Right lobe of liver (tissue), 6 donors: ENCODE results near the gene KRTAP29-1. TPM values are rescaled to one million over a fixed set of nuclear protein-coding genes. Genes with fewer than 3 reads are reported as not detected.

Experiments used
- ATAC-seq, 4 donors: fragments of 200-7000 bp; cut with Tn5 transposase; one replicate each; pipeline ENCODE4 v1.9.1; 2020; ENCODE audit warnings: mild to moderate bottlenecking in 4 of 4, moderate library complexity in 4 of 4
- DNase-seq, 3 donors: peaks; one replicate each; pipeline ENCODE4 v3.0.0-alpha.2; 2020
- H3K27ac ChIP-seq, 3 donors: fragments of 200-600 bp; one replicate each; pipeline ENCODE4 v1.8.0; 2022
- H3K27me3 ChIP-seq, 2 donors: fragments of 200-600 bp; one replicate each; pipeline ENCODE4 v1.8.0; 2022
- H3K36me3 ChIP-seq, 4 donors: fragments of 200-600 bp; sonication (generic) in 1 of 4; one replicate each; pipeline versions ENCODE4 v1.5.1 to v1.8.0; 2017 to 2022; ENCODE audit warnings: control low read depth in 1 of 4
- H3K4me1 ChIP-seq, 4 donors: fragments of 200-600 bp; sonication (generic) in 1 of 4; one replicate each; pipeline versions ENCODE4 v1.5.1 to v1.8.0; 2017 to 2022; ENCODE audit warnings: control low read depth in 1 of 4
- H3K4me3 ChIP-seq, 3 donors: fragments of 200-600 bp; one replicate each; pipeline ENCODE4 v1.8.0; 2022
- H3K9me3 ChIP-seq, 4 donors: fragments of 200-600 bp; sonication (generic) in 1 of 4; one replicate each; pipeline versions ENCODE4 v1.5.1 to v1.8.0; 2017 to 2022; ENCODE audit warnings: control low read depth in 1 of 4
- CTCF ChIP-seq, 4 donors: fragments of 200-600 bp in 3 of 4; fragments of 450-650 bp in 1 of 4; IDR thresholded peaks; one replicate each; pipeline versions ENCODE4 v1.5.1 to v1.8.0; 2016 to 2022; ENCODE audit warnings: antibody characterized with exemption in 4 of 4, mild to moderate bottlenecking in 2 of 4
- POLR2A ChIP-seq: fragments of 450-650 bp; IDR thresholded peaks from one replicate; pipeline ENCODE4 v1.6.1; 2017; ENCODE audit warnings: antibody characterized with exemption, mild to moderate bottlenecking
- WGBS: methylation state at CpG from one replicate; pipeline ENCODE4 v1.1.6; 2018; ENCODE audit warnings: low coverage, low lambda C conversion rate; ENCODE audit not compliant: insufficient coverage; ENCODE audit errors: missing lambda C conversion rate; 5-methylcytosine and 5-hydroxymethylcytosine counted together
- intact Hi-C, 2 donors: fragments of 100-400 bp; cut with DNase I; formaldehyde crosslinking; loops; one replicate each; pipeline versions ENCODE4 v1.11.2 to v1.14.1; 2022
- small RNA-seq, 2 experiments: library from RNA; depleted of rRNA; stranded (forward); fragments of <200 nt; gene quantifications; one replicate each; pipeline ENCODE3, GENCODE V24; 2016
- total RNA-seq, 6 experiments: library from RNA; depleted of rRNA in 2 of 6; stranded (reverse); fragments of >200 nt in 2 of 6; fragmentation: NEBNext Ultra II Directional in 3 of 6; extraction: Animal tissue kit (Norgen Biotek cat#: 25700) in 3 of 6; gene quantifications; one replicate each; pipeline versions ENCODE4 v1.1.0 to v1.2.4, GENCODE V29; 2016 to 2023
- donor health status: DM: no; HTN: yes; CAD: no.
- donor health status: DM: no; HTN: no; CAD: no.
- donor health status: DM: no; HTN: no; CAD: no.
- donor health status: DM: no; HTN: yes; CAD: no.
- donor health status: DM: no; HTN: yes; CAD: no.

KRTAP29-1 gene
- total RNA-seq, 6 experiments from 2014 or later: not detected

- H3K4me1 ChIP-seq: no peaks in the 10 kb centered on the region
- TF ChIP-seq CTCF (IDR thresholded peaks at IDR 0.05) (no peak), POLR2A (no peak)
- no peak overlapping the region for H3K4me3 ChIP-seq
- intact Hi-C loops: no loop called here
- ATAC-seq (no peak), DNase-seq (no peak)
- 50% methylated on average over 1 of the region's 1 CpG for WGBS
- no peaks in the 10 kb centered on the region for H3K9me3 ChIP-seq
- H3K27me3 ChIP-seq: peaks cover 0 to 4% of the 10 kb centered on the region in 2 donors
- H3K36me3 ChIP-seq: no peaks in the 10 kb centered on the region
- no peak overlapping the region for H3K27ac ChIP-seq
Observed at GRCh38 chr17:41254861-41255260, 47.8 kb downstream of the KRTAP29-1 start.

Small RNA genes within 50 kb of the gene (small RNA-seq; reads per million reads assigned to genes)
- gene KRTAP9-10P: 0 reads per million in 2 experiments

Other genes with a start within 250 kb of the KRTAP29-1 start
- gene KRTAP2-2, start 247.6 kb downstream of the KRTAP29-1 start, total RNA-seq: not detected
- not detected for gene KRTAP2-3, start 242.7 kb downstream of the KRTAP29-1 start, total RNA-seq
- gene KRTAP2-4, start 237.0 kb downstream of the KRTAP29-1 start, total RNA-seq: not detected
- gene KRTAP4-7, start 218.7 kb downstream of the KRTAP29-1 start, total RNA-seq: not detected
- not detected for gene KRTAP4-8, start 204.7 kb downstream of the KRTAP29-1 start, total RNA-seq
- gene KRTAP4-16, start 200.6 kb downstream of the KRTAP29-1 start, total RNA-seq: not detected
- not detected for gene KRTAP4-9, start 197.5 kb downstream of the KRTAP29-1 start, total RNA-seq
- not detected for gene KRTAP4-11, start 184.5 kb downstream of the KRTAP29-1 start, total RNA-seq
- gene KRTAP4-12, start 178.7 kb downstream of the KRTAP29-1 start, total RNA-seq: not detected
- not detected for gene KRTAP4-6, start 162.3 kb downstream of the KRTAP29-1 start, total RNA-seq
- gene KRTAP4-5, start 153.0 kb downstream of the KRTAP29-1 start, total RNA-seq: not detected
- not detected for gene KRTAP4-4, start 142.1 kb downstream of the KRTAP29-1 start, total RNA-seq
- gene KRTAP4-3, start 134.6 kb downstream of the KRTAP29-1 start, total RNA-seq: not detected
- gene KRTAP4-2, start 124.6 kb downstream of the KRTAP29-1 start, total RNA-seq: not detected
- gene KRTAP4-1, start 117.9 kb downstream of the KRTAP29-1 start, total RNA-seq: not detected
- not detected for gene KRTAP9-1, start 113.0 kb downstream of the KRTAP29-1 start, total RNA-seq
- not detected for gene KRTAP9-2, start 76.2 kb downstream of the KRTAP29-1 start, total RNA-seq
- gene KRTAP9-3, start 70.4 kb downstream of the KRTAP29-1 start, total RNA-seq: not detected
- gene KRTAP9-8, start 64.9 kb downstream of the KRTAP29-1 start, total RNA-seq: not detected
- not detected for gene KRTAP9-4, start 53.2 kb downstream of the KRTAP29-1 start, total RNA-seq
- not detected for gene KRTAP9-9, start 47.5 kb downstream of the KRTAP29-1 start, total RNA-seq
- gene KRTAP9-6, start 37.5 kb downstream of the KRTAP29-1 start, total RNA-seq: not detected
- gene KRTAP9-7, start 27.2 kb downstream of the KRTAP29-1 start, total RNA-seq: not detected
- gene KRTAP16-1, start 6.5 kb upstream of the KRTAP29-1 start, total RNA-seq: not detected
- gene KRTAP17-1, start 12.9 kb upstream of the KRTAP29-1 start, total RNA-seq: not detected
- not detected for gene KRT33A, start 48.0 kb upstream of the KRTAP29-1 start, total RNA-seq
- gene KRT33B, start 67.0 kb upstream of the KRTAP29-1 start, total RNA-seq: not detected
- gene KRT34, start 79.5 kb upstream of the KRTAP29-1 start, total RNA-seq: not detected
- gene KRT31, start 94.8 kb upstream of the KRTAP29-1 start, total RNA-seq: not detected
- not detected for gene KRT37, start 121.7 kb upstream of the KRTAP29-1 start, total RNA-seq
- gene KRT38, start 138.1 kb upstream of the KRTAP29-1 start, total RNA-seq: not detected
- not detected for gene KRT32, start 164.5 kb upstream of the KRTAP29-1 start, total RNA-seq
- not detected for gene KRT35, start 178.3 kb upstream of the KRTAP29-1 start, total RNA-seq
- gene KRT36, start 187.1 kb upstream of the KRTAP29-1 start, total RNA-seq: not detected
- gene KRT13, start 202.8 kb upstream of the KRTAP29-1 start, total RNA-seq: 1 to 10 TPM in 1 of 6 experiments, not detected in 5; 1.6 TPM
- not detected for gene KRT15, start 216.0 kb upstream of the KRTAP29-1 start, total RNA-seq
- gene KRT19, start 225.5 kb upstream of the KRTAP29-1 start, total RNA-seq: 1 to 10 TPM in 5 of 6 experiments, under 1 TPM in 1; 0.87 to 4.3 (median 2.5) TPM